GM12874 (cell line): Measurements from ENCODE around the gene C6orf15.

Experiments
- CTCF ChIP-seq: IDR thresholded peaks from 2 replicates; pipeline ENCODE4 v1.5.1; 2011; ENCODE audit warnings: low read depth, mild to moderate bottlenecking, control low read depth, low read length, moderate library complexity; ENCODE audit not compliant: insufficient read depth

Gene C6orf15

DNA sequence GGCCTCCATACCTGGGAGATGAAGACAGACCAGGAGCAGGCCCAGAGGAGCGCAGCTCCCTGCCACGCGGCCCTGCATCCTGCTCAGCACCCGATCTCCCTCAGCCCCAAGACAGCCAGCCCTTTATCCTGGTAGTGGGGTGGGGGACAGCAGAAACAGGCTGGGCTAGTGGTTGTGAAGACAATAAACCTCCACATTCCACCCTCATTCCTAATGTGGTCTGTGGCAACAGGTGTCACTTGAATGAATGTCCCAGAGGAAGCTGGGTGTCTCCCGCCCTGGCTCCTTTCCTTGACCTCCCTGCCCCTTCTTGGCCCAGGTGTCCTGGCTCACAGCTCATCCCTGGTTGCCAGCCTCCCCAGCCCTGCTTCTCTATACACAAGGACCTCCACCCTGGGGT is at the start of gene C6orf15:
C6orf15 (minus strand) TSS at position 98 of the 400 bp plus-strand sequence; CDS start at position 78, 20 bp downstream.
- no peak for TF ChIP-seq CTCF

- TF ChIP-seq CTCF, result no peak
Measured at GRCh38 chr6:31161216-31162126, 49.1 kb upstream of the C6orf15 start.

DNA sequence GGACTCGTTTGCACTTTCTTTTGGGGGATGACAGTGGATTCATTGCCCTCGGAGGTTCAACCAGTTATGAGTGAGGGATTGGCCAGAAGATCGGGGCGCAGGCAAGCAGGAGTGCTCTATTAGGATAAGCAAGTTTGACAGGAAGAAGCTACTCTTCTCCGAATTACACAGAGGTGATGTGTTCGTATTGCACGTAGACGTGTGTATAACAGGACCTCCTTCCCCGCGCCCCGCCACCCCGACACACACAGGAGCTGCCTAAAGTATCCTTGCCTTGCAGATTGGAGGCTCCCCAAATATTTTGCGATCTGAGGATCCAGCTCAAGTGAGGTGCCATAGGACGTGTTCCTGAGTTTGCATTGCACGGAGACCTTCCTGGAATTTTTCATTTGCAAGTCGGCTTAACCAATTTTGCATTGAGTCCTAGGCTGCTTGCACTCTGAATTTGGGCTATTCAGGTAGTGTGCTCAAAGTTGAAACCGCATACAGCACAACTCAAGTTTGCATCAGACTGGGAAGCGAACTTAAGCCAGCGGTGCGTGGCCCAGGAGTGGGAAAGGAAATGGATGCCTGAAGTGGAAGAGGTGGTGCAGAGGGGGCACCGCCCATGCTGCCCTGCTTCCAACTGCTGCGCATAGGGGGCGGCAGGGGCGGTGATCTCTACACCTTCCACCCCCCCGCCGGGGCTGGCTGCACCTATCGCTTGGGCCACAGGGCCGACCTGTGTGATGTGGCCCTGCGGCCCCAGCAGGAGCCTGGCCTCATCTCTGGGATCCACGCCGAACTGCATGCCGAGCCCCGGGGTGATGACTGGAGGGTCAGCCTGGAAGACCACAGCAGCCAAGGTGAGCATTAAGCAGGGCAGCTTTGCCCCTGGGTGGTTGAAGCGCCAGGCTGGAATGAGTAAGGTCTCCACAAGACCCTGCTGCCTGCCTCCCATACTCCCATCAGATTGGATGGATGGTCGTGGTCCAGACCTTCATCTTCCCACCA is 46.8 kb upstream of the C6orf15 start:
- peak; percentile 45 for TF ChIP-seq CTCF

DNA sequence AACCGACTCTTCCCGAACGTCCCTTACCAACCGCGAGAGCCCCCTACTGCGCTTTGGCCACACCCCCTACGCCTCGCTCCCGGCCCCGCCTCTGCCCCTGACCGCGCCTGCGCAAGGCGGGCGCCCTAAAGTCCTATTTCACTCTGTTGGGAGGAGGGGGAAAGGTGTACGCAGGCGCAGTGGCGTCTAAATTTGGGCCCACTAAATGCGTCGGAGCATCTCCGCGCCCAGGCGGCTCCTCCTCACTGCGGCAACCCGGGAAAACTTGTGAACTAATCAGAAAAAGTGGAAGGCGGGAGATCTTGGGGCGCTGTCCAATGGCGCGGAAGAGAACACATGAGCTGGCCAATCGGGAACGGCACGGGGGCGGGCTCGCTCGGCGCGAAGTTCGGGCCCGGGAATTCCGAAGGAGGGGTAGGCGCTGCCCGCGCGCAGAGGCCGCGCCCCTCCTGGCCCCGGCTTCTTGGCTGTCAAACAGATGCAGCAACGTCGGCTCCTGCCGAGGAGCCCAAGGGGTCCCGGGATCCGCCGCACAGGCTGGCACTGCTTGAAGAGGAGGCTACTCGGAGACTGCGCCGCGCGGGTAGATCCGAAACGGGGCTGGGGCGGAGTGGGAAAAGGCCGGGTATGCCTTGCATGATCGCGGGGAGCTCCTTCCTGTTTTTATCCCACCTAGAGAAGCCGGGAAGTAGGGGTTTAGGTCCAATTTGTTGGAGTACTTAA is 45.9 kb upstream of the C6orf15 start, which contains the start of gene TCF19:
TCF19 (plus strand) TSS at position 450 of the 723 bp plus-strand sequence. CDS start 881 bp downstream, outside the sequence.
- TF ChIP-seq CTCF, result no peak

DNA sequence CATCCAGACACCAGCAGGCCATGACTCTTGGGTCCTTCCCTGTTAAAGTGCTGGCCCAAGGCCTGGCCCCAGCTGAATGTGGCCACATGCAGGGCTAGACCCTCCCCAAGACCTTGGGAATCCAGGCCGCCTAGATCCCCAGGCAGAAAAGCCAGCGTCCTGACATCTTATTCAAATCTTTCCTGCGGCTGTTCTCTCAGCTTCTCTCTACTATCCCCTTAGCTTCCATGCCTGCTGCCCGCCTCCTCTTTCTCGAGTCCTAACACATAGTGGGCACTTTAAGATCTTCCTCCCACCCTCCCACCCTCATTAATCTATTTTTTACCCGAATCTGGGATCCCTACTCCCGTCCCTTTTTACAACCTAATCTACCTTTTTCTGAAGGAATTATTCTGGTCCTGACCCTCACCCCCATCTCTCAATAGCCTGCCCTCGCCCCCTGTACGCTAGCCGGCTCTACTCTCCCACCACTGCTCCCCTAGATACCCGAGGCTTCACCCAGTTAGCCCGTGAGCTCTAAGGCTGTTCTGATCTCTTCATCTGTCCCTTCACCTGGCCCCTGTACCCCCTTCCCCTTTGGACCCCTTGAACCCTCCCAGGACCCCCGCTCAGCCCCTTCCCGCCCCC is 45.3 kb upstream of the C6orf15 start, which contains the start of gene CCHCR1:
CCHCR1 (minus strand) TSS at position 290 of the 627 bp plus-strand sequence; CDS start at position 88, 202 bp downstream.
- no peak for TF ChIP-seq CTCF

GRCh38 chr6:31156641-31157040 is 44.3 kb upstream of the C6orf15 start:
- no peak for TF ChIP-seq CTCF
